Globus pallidus (tissue), 1 donor: ENCODE measurements around the gene SH3BP2.

Experiments used
- DNase-seq: peaks from one replicate; pipeline ENCODE4 v3.0.0-alpha.2; 2015; ENCODE audit warnings: low spot score

SH3BP2 gene

GRCh38 chr4:2803624-2804448 is 11.0 kb downstream of the SH3BP2 start:
- DNase-seq, result no peak

- no peak for DNase-seq
Measured at GRCh38 chr4:2804449-2804972, 11.6 kb downstream of the SH3BP2 start.

- DNase-seq, result no peak
Measured at GRCh38 chr4:2804973-2805501, 12.2 kb downstream of the SH3BP2 start.

- DNase-seq, result no peak
Measured at GRCh38 chr4:2805712-2806389, 13.0 kb downstream of the SH3BP2 start.

GRCh38 chr4:2806390-2807355 is 13.8 kb downstream of the SH3BP2 start:
- DNase-seq, result peak; percentile 67

- no peak for DNase-seq
Measured at GRCh38 chr4:2807571-2807970, 14.7 kb downstream of the SH3BP2 start.

- no peak for DNase-seq
Measured at GRCh38 chr4:2808001-2808400, 15.1 kb downstream of the SH3BP2 start.

GRCh38 chr4:2809610-2810180 is 16.8 kb downstream of the SH3BP2 start:
- no peak for DNase-seq

GRCh38 chr4:2810388-2810787 is 17.5 kb downstream of the SH3BP2 start:
- no peak for DNase-seq

GRCh38 chr4:2811830-2812611 is 19.1 kb downstream of the SH3BP2 start:
- DNase-seq, result peak; percentile 54

GRCh38 chr4:2812612-2813354 is 19.9 kb downstream of the SH3BP2 start:
- no peak for DNase-seq

GRCh38 chr4:2813446-2814405 is 20.8 kb downstream of the SH3BP2 start:
- DNase-seq, result no peak

- DNase-seq, result no peak
Measured at GRCh38 chr4:2814627-2815270, 21.9 kb downstream of the SH3BP2 start.

GRCh38 chr4:2816401-2816954 is 23.6 kb downstream of the SH3BP2 start:
- no peak for DNase-seq

GRCh38 chr4:2817137-2817536 is 24.3 kb downstream of the SH3BP2 start:
- no peak for DNase-seq

- no peak for DNase-seq
Measured at GRCh38 chr4:2817701-2818350, 24.9 kb downstream of the SH3BP2 start.

- DNase-seq, result no peak
Measured at GRCh38 chr4:2818351-2818939, 25.6 kb downstream of the SH3BP2 start.
